HepG2 (cell line): ENCODE data around the gene PCYT2. TPM values are rescaled to one million over a fixed set of nuclear protein-coding genes. Genes with fewer than 3 reads are reported as not detected.

Experiments used
- ATAC-seq: fragments of 200-7000 bp; cut with Tn5 transposase; 3 replicates; pipeline ENCODE4 v1.9.1; 2020; ENCODE audit warnings: mild to moderate bottlenecking, moderate library complexity
- BruUV-seq: library from RNA; stranded (reverse); fragments of 400-500 nt; replicated peaks from 2 replicates; lab custom pipeline; 2021; lab: Mats Ljungman, UMichigan
- CTCF ChIA-PET: fragments of 300-600 bp; formaldehyde crosslinking; extraction: SDS; loops from one replicate; lab custom pipeline; 2021; ENCODE audit warnings: low total read pairs, inconsistent platforms, low intra/inter-chr PET ratio; lab: Yijun Ruan, JAX
- POLR2A ChIA-PET: fragments of 350-600 bp; sonication (Branson Sonifier 250); formaldehyde crosslinking; loops from one replicate; lab custom pipeline; 2020; ENCODE audit warnings: antibody characterized with exemption, inconsistent platforms; lab: Yijun Ruan, JAX
- DNase-seq: peaks from one replicate; pipeline ENCODE4 v3.0.0-alpha.2; 2015; ENCODE audit warnings: low spot score
- FAIRE-seq: peaks from 3 replicates; lab custom pipeline; 2011; peaks lifted over from hg19 to GRCh38; lab: Jason Lieb, UNC
- H2AFZ ChIP-seq: one replicate; pipeline ENCODE4 v1.6.1; 2011; ENCODE audit warnings: low read length, inconsistent platforms
- H3K27ac ChIP-seq: fragments of 300-600 bp; 3 replicates; pipeline ENCODE4 v1.8.0; 2011; ENCODE audit warnings: mixed run types, mild to moderate bottlenecking, mixed read lengths, low read length, inconsistent platforms; ENCODE audit not compliant: insufficient read depth; ENCODE audit errors: extremely low read length
- H3K27me3 ChIP-seq, 2 experiments: fragments of 200-600 bp in 1 of 2; 2 replicates in 1 of 2; 3 replicates in 1 of 2; pipeline versions ENCODE4 v1.6.0 to v1.8.0; 2011; ENCODE audit warnings: low read length in 2 of 2, mild to moderate bottlenecking in 2 of 2, moderate library complexity in 2 of 2, inconsistent platforms in 1 of 2; ENCODE audit not compliant: insufficient read depth in 2 of 2, control insufficient read depth in 1 of 2
- H3K36me3 ChIP-seq, 2 experiments: fragments of 200-600 bp in 1 of 2; replicated peaks in 1 of 2; 2 replicates in 1 of 2; 3 replicates in 1 of 2; pipeline versions ENCODE4 v1.5.1 to v1.8.0; 2011; ENCODE audit warnings: low read length in 2 of 2, inconsistent platforms in 1 of 2; ENCODE audit not compliant: insufficient read depth in 2 of 2, control insufficient read depth in 1 of 2
- H3K4me1 ChIP-seq: 2 replicates; pipeline ENCODE4 v1.5.1; 2012; ENCODE audit warnings: low read length, inconsistent platforms; ENCODE audit not compliant: insufficient read depth
- H3K4me2 ChIP-seq: 2 replicates; pipeline ENCODE4 v1.6.0; 2011; ENCODE audit warnings: low read depth, low read length, inconsistent platforms
- H3K4me3 ChIP-seq, 3 experiments: fragments of 200-600 bp in 1 of 3; sonication (generic), shearing (Covaris generic) in 1 of 3; replicated peaks in 1 of 3; 2 replicates each; pipeline ENCODE4 v1.5.1; 2011 to 2016; ENCODE audit warnings: low read length in 3 of 3, inconsistent platforms in 2 of 3, low read depth in 2 of 3, mild to moderate bottlenecking in 2 of 3, control low read depth in 1 of 3, mixed read lengths in 1 of 3; ENCODE audit not compliant: insufficient read depth in 1 of 3
- H3K79me2 ChIP-seq: one replicate; pipeline ENCODE4 v1.6.1; 2011; ENCODE audit warnings: low read length, inconsistent platforms; ENCODE audit not compliant: insufficient read depth
- H3K9ac ChIP-seq: 2 replicates; pipeline ENCODE4 v1.6.0; 2011; ENCODE audit warnings: mild to moderate bottlenecking, low read depth, low read length, inconsistent platforms; ENCODE audit not compliant: insufficient read depth
- H3K9me3 ChIP-seq: 2 replicates; pipeline ENCODE4 v1.5.1; 2012; ENCODE audit warnings: mild to moderate bottlenecking, low read length
- H4K20me1 ChIP-seq: 2 replicates; pipeline ENCODE4 v1.6.0; 2011; ENCODE audit warnings: inconsistent platforms, mild to moderate bottlenecking, low read length, moderate library complexity; ENCODE audit not compliant: insufficient read depth
- BRD4 ChIP-seq: sonication (generic); formaldehyde crosslinking; IDR thresholded peaks from 2 replicates; pipeline ENCODE4 v1.4.0; 2020; ENCODE audit warnings: missing genetic modification reagents
- ELF3 ChIP-seq: IDR thresholded peaks from 2 replicates; pipeline ENCODE4 v1.6.1; 2016; ENCODE audit warnings: missing genetic modification reagents, missing compliant biosample characterization
- MBD4 ChIP-seq: IDR thresholded peaks from 2 replicates; pipeline ENCODE4 v1.6.1; 2012; ENCODE audit warnings: low read length, inconsistent platforms, borderline replicate concordance
- MED8 ChIP-seq: sonication (generic); formaldehyde crosslinking; IDR thresholded peaks from 2 replicates; pipeline ENCODE4 v1.8.1; 2023; ENCODE audit warnings: mild to moderate bottlenecking, missing genetic modification reagents; ENCODE audit not compliant: insufficient replicate concordance
- NFATC3 ChIP-seq: sonication (generic); formaldehyde crosslinking; IDR thresholded peaks from 2 replicates; pipeline ENCODE4 v1.5.1; 2020; ENCODE audit warnings: mild to moderate bottlenecking, missing genetic modification reagents
- POLR2AphosphoS5 ChIP-seq: IDR thresholded peaks from 2 replicates; pipeline ENCODE4 v1.6.1; 2012; ENCODE audit warnings: low read depth, low read length
- PRMT3 ChIP-seq: sonication (generic); formaldehyde crosslinking; IDR thresholded peaks from 2 replicates; pipeline ENCODE4 v1.8.1; 2022; ENCODE audit warnings: low read depth, mild to moderate bottlenecking, moderate library complexity, missing genetic modification reagents, borderline replicate concordance
- RAD21 ChIP-seq: fragments of 450-650 bp; formaldehyde crosslinking; IDR thresholded peaks from 2 replicates; pipeline ENCODE4 v1.5.0; 2020; ENCODE audit warnings: mild to moderate bottlenecking
- RBM22 ChIP-seq: fragments of 200-400 bp; formaldehyde crosslinking; optimal IDR thresholded peaks from 2 replicates; pipeline ENCODE3; 2017; ENCODE audit warnings: mild to moderate bottlenecking, low read length, moderate library complexity
- SOX5 ChIP-seq: IDR thresholded peaks from 2 replicates; pipeline ENCODE4 v1.6.1; 2016; ENCODE audit warnings: borderline replicate concordance
- TOPORS ChIP-seq: sonication (generic); formaldehyde crosslinking; IDR thresholded peaks from 2 replicates; pipeline ENCODE4 v1.8.0; 2023; ENCODE audit warnings: mild to moderate bottlenecking, missing genetic modification reagents
- U2AF1 ChIP-seq: fragments of 200-400 bp; formaldehyde crosslinking; optimal IDR thresholded peaks from 2 replicates; pipeline ENCODE3; 2017; ENCODE audit warnings: mild to moderate bottlenecking, low read depth, low read length
- ZNF263 ChIP-seq: sonication (generic); formaldehyde crosslinking; IDR thresholded peaks from 2 replicates; pipeline ENCODE4 v1.4.0; 2020; ENCODE audit warnings: missing genetic modification reagents
- ZNF546 ChIP-seq: sonication (generic); formaldehyde crosslinking; conservative IDR thresholded peaks from 2 replicates; pipeline ENCODE4 v1.8.1; 2023; ENCODE audit warnings: mild to moderate bottlenecking, missing genetic modification reagents
- ZNF557 ChIP-seq: sonication (generic); formaldehyde crosslinking; IDR thresholded peaks from 2 replicates; pipeline ENCODE4 v1.4.0; 2020; ENCODE audit warnings: missing genetic modification reagents
- WGBS: methylation state at CpG from one replicate; pipeline ENCODE4 v1.1.6; 2017; ENCODE audit warnings: low lambda C conversion rate; 5-methylcytosine and 5-hydroxymethylcytosine counted together
- in situ Hi-C: cut with HindIII; loops from 2 replicates; pipeline ENCODE4 v1.10.0; 2017; ENCODE audit warnings: low pct_unique_long_range_greater_than_20kb; ENCODE audit not compliant: extremely low pct_ligation_motif_present
- intact Hi-C: fragments of 100-400 bp; cut with micrococcal nuclease; formaldehyde crosslinking; loops from one replicate; pipeline ENCODE4 v1.10.0; 2022; ENCODE audit not compliant: unreplicated experiment
- polyA plus RNA-seq, 8 experiments: library from polyadenylated mRNA; depleted of rRNA in 3 of 8; stranded (reverse) in 7 of 8; unstranded in 1 of 8; fragments of >200 nt; fragmentation: Illumina TruSeq in 4 of 8; extraction: Trizol in 4 of 8; gene quantifications; 2 replicates each; pipeline versions ENCODE4 v1.2.1 to v1.2.3, GENCODE V29; 2011 to 2016; ENCODE audit warnings: low read depth in 4 of 8, missing spikeins in 1 of 8, mixed read lengths in 1 of 8; ENCODE audit not compliant: insufficient read depth in 1 of 8
- total RNA-seq, 5 experiments: library from RNA; depleted of rRNA; stranded (reverse); fragments of >200 nt; fragmentation: Illumina TruSeq; extraction: Trizol; gene quantifications; 2 replicates each; pipeline ENCODE4 v1.2.3, GENCODE V29; 2016; ENCODE audit warnings: low read depth in 1 of 5
- TF ChIP-seq, protein P1 (sequence below): sonication (generic); formaldehyde crosslinking; IDR thresholded peaks from 2 replicates; pipeline ENCODE4 v1.8.1; 2023; ENCODE audit warnings: mild to moderate bottlenecking, missing genetic modification reagents
- TF ChIP-seq, protein P2 (sequence below): sonication (generic); formaldehyde crosslinking; IDR thresholded peaks from 2 replicates; pipeline ENCODE4 v1.4.0; 2020; ENCODE audit warnings: mild to moderate bottlenecking, missing genetic modification reagents

Gene PCYT2
- total and polyA plus RNA-seq, 2 of the 13 experiments (the other 11 are each of a cell fraction or from before 2014, with no cell fraction given), result 147 to 297 TPM

DNA sequence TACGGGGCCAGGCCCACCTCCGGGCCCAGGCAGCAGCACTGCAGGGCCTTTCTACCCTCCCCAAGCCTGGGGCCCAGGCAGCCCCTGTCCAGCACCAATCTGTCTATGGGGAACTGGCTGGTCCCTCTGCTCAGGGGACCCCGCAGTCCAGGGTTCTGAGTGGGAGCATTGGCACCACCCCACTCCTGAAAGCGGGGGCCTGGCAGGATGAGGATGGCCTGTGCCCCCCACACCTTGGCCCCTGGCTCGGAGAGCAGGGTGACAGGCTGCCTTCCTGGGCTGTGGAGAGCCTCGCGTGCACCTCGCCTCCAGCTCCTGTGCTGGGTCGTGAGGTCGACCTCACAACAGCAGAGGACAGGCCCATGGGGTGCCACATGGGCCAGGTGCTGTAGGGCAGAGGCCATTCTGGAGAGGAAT, 7.8 kb downstream of the PCYT2 start:
- Histone ChIP-seq H3K9ac (no peak overlapping the region), H4K20me1 (peaks cover 8% of the 10 kb centered on the region; the same call in 1 of the 2 replicates), H3K27ac (peak overlapping the region; percentile 28), H3K4me1 (peaks cover 28% of the 10 kb centered on the region), H3K79me2 (peaks cover 9% of the 10 kb centered on the region), H3K4me3 (no peak overlapping the region), H3K27me3 (no peaks in the 10 kb centered on the region), H3K36me3 (peaks cover 43 to 63% of the 10 kb centered on the region in 2 experiments), H2AFZ (no peak overlapping the region), H3K4me2 (0 out of 2 replicates have a peak overlapping the region, but pooled peaks have one; percentile 68), H3K9me3 (no peaks in the 10 kb centered on the region)
- ChIA-PET CTCF (no interaction called here), POLR2A (interaction anchor here (0.6 to 2.9 kb wide), 2 partner anchors 23 to 134 kb away, joined by 3 to 10 read pairs; partner anchors contain the start of gene DCXR)
- in situ Hi-C loops (no loop called here), intact Hi-C loops (no loop called here)
- WGBS, result 83% methylated on average over 10 of the region's 10 CpGs
- no TSS peak for BruUV-seq
- ATAC-seq (peak; percentile 4), FAIRE-seq (no peak), DNase-seq (no peak)
- TF ChIP-seq TOPORS (CRISPR knock-in tag) (0 out of 2 replicates have a peak, but pooled peaks have one; percentile 30), BRD4 (CRISPR knock-in tag) (no peak), RAD21 (CRISPR knock-in tag) (no peak), MED8 (CRISPR knock-in tag) (no peak), RBM22 (peak; percentile 92), ZNF263 (CRISPR knock-in tag) (no peak), MBD4 (no peak), ZNF557 (CRISPR knock-in tag) (no peak), NFATC3 (CRISPR knock-in tag) (no peak), POLR2AphosphoS5 (peak; percentile 15; the same call in 1 of the 2 replicates), ZNF546 (CRISPR knock-in tag) (no peak), SOX5 (CRISPR knock-in tag) (no peak), PRMT3 (CRISPR knock-in tag) (no peak), U2AF1 (no peak), ELF3 (no peak)
- TF ChIP-seq, protein P1, sequence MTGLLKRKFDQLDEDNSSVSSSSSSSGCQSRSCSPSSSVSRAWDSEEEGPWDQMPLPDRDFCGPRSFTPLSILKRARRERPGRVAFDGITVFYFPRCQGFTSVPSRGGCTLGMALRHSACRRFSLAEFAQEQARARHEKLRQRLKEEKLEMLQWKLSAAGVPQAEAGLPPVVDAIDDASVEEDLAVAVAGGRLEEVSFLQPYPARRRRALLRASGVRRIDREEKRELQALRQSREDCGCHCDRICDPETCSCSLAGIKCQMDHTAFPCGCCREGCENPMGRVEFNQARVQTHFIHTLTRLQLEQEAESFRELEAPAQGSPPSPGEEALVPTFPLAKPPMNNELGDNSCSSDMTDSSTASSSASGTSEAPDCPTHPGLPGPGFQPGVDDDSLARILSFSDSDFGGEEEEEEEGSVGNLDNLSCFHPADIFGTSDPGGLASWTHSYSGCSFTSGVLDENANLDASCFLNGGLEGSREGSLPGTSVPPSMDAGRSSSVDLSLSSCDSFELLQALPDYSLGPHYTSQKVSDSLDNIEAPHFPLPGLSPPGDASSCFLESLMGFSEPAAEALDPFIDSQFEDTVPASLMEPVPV (CRISPR knock-in tag), result 0 out of 2 replicates have a peak, but pooled peaks have one; percentile 67
- TF ChIP-seq, protein P2, sequence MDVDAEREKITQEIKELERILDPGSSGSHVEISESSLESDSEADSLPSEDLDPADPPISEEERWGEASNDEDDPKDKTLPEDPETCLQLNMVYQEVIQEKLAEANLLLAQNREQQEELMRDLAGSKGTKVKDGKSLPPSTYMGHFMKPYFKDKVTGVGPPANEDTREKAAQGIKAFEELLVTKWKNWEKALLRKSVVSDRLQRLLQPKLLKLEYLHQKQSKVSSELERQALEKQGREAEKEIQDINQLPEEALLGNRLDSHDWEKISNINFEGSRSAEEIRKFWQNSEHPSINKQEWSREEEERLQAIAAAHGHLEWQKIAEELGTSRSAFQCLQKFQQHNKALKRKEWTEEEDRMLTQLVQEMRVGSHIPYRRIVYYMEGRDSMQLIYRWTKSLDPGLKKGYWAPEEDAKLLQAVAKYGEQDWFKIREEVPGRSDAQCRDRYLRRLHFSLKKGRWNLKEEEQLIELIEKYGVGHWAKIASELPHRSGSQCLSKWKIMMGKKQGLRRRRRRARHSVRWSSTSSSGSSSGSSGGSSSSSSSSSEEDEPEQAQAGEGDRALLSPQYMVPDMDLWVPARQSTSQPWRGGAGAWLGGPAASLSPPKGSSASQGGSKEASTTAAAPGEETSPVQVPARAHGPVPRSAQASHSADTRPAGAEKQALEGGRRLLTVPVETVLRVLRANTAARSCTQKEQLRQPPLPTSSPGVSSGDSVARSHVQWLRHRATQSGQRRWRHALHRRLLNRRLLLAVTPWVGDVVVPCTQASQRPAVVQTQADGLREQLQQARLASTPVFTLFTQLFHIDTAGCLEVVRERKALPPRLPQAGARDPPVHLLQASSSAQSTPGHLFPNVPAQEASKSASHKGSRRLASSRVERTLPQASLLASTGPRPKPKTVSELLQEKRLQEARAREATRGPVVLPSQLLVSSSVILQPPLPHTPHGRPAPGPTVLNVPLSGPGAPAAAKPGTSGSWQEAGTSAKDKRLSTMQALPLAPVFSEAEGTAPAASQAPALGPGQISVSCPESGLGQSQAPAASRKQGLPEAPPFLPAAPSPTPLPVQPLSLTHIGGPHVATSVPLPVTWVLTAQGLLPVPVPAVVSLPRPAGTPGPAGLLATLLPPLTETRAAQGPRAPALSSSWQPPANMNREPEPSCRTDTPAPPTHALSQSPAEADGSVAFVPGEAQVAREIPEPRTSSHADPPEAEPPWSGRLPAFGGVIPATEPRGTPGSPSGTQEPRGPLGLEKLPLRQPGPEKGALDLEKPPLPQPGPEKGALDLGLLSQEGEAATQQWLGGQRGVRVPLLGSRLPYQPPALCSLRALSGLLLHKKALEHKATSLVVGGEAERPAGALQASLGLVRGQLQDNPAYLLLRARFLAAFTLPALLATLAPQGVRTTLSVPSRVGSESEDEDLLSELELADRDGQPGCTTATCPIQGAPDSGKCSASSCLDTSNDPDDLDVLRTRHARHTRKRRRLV, result 0 out of 2 replicates have a peak, but pooled peaks have one; percentile 39
